IMR-90 (cell line): ENCODE results near the gene FCHSD2. TPM values are rescaled to one million over a fixed set of nuclear protein-coding genes. Genes with fewer than 3 reads are reported as not detected.

Experiments
- ATAC-seq: fragments of 200-7000 bp; cut with Tn5 transposase; 2 replicates; pipeline ENCODE4 v1.9.1; 2020; ENCODE audit warnings: low read depth, mild to moderate bottlenecking, moderate library complexity
- BruUV-seq: library from RNA; stranded (reverse); fragments of 400-500 nt; replicated peaks from 2 replicates; lab custom pipeline; 2021; lab: Mats Ljungman, UMichigan
- CTCF ChIA-PET: fragments of 300-600 bp; formaldehyde crosslinking; extraction: SDS; loops from one replicate; lab custom pipeline; 2021; ENCODE audit warnings: antibody characterized with exemption; lab: Yijun Ruan, JAX
- POLR2A ChIA-PET: fragments of 300-600 bp; sonication (Branson Sonifier 250); formaldehyde crosslinking; loops from one replicate; lab custom pipeline; 2022; ENCODE audit warnings: antibody characterized with exemption; ENCODE audit not compliant: unreplicated experiment; lab: Charles Lee
- DNase-seq: peaks from one replicate; pipeline ENCODE4 v3.0.0; 2013
- H2AFZ ChIP-seq: replicated peaks from 2 replicates; pipeline ENCODE3; 2013; ENCODE audit warnings: low read length, mild to moderate bottlenecking; ENCODE audit not compliant: poor library complexity
- H2AK5ac ChIP-seq: 2 replicates; pipeline ENCODE4 v1.6.1; 2013; ENCODE audit warnings: low read depth, low read length, inconsistent platforms
- H2AK9ac ChIP-seq: replicated peaks from 2 replicates; pipeline ENCODE3; 2013; ENCODE audit warnings: mild to moderate bottlenecking, low read depth, low read length, moderate library complexity; ENCODE audit not compliant: poor library complexity
- H2BK120ac ChIP-seq: 2 replicates; pipeline ENCODE4 v1.6.1; 2013; ENCODE audit warnings: low read depth, low read length, inconsistent platforms
- H2BK15ac ChIP-seq: 3 replicates; pipeline ENCODE4 v1.6.1; 2013; ENCODE audit warnings: low read depth, low read length, inconsistent platforms
- H2BK20ac ChIP-seq: 2 replicates; pipeline ENCODE4 v1.6.1; 2013; ENCODE audit warnings: low read depth, mild to moderate bottlenecking, inconsistent platforms, low read length, moderate library complexity
- H2BK5ac ChIP-seq: 2 replicates; pipeline ENCODE4 v1.6.1; 2013; ENCODE audit warnings: mild to moderate bottlenecking, low read depth, low read length, inconsistent platforms; ENCODE audit not compliant: poor library complexity, severe bottlenecking
- H3K14ac ChIP-seq: replicated peaks from 2 replicates; pipeline ENCODE4 v1.6.1; 2013; ENCODE audit warnings: low read depth, low read length, inconsistent platforms
- H3K18ac ChIP-seq: 2 replicates; pipeline ENCODE4 v1.6.1; 2013; ENCODE audit warnings: low read depth, low read length, control low read depth
- H3K23ac ChIP-seq: 2 replicates; pipeline ENCODE4 v1.6.1; 2013; ENCODE audit warnings: low read depth, low read length, inconsistent platforms
- H3K27ac ChIP-seq: 2 replicates; pipeline ENCODE4 v1.5.1; 2013; ENCODE audit warnings: mild to moderate bottlenecking, control low read depth, low read length; ENCODE audit not compliant: insufficient read depth
- H3K27me3 ChIP-seq: 2 replicates; pipeline ENCODE4 v1.6.1; 2013; ENCODE audit warnings: low read length; ENCODE audit not compliant: control insufficient read depth, insufficient read depth
- H3K36me3 ChIP-seq: 2 replicates; pipeline ENCODE4 v1.6.1; 2013; ENCODE audit warnings: low read length, mixed read lengths; ENCODE audit not compliant: control insufficient read depth, insufficient read depth
- H3K4ac ChIP-seq: 2 replicates; pipeline ENCODE4 v1.6.1; 2013; ENCODE audit warnings: low read depth, low read length, inconsistent platforms
- H3K4me1 ChIP-seq: 2 replicates; pipeline ENCODE4 v1.6.1; 2013; ENCODE audit warnings: low read length, mixed read lengths; ENCODE audit not compliant: control insufficient read depth, insufficient read depth
- H3K4me2 ChIP-seq: 2 replicates; pipeline ENCODE4 v1.6.1; 2013; ENCODE audit warnings: low read depth, mild to moderate bottlenecking, control low read depth, low read length, moderate library complexity
- H3K4me3 ChIP-seq: 2 replicates; pipeline ENCODE4 v1.5.1; 2013; ENCODE audit warnings: low read depth, mild to moderate bottlenecking, control low read depth, low read length, moderate library complexity; ENCODE audit not compliant: insufficient read depth
- H3K56ac ChIP-seq: 2 replicates; pipeline ENCODE4 v1.6.1; 2013; ENCODE audit warnings: low read length, inconsistent platforms; ENCODE audit not compliant: insufficient read depth; ENCODE audit errors: extremely low read depth
- H3K79me1 ChIP-seq, 2 experiments: 2 replicates each; pipeline ENCODE4 v1.6.1; 2013; ENCODE audit warnings: low read length in 2 of 2, inconsistent platforms in 1 of 2, low read depth in 1 of 2
- H3K9ac ChIP-seq: 2 replicates; pipeline ENCODE4 v1.6.1; 2013; ENCODE audit warnings: low read depth, low read length, control low read depth
- H3K9me1 ChIP-seq: 2 replicates; pipeline ENCODE4 v1.6.1; 2013; ENCODE audit warnings: low read length, inconsistent platforms; ENCODE audit not compliant: insufficient read depth
- H3K9me3 ChIP-seq: 2 replicates; pipeline ENCODE4 v1.6.1; 2013; ENCODE audit warnings: low read length; ENCODE audit not compliant: control insufficient read depth, insufficient read depth
- H4K20me1 ChIP-seq: 2 replicates; pipeline ENCODE4 v1.6.1; 2013; ENCODE audit warnings: low read length, inconsistent platforms; ENCODE audit not compliant: insufficient read depth
- H4K5ac ChIP-seq: 2 replicates; pipeline ENCODE4 v1.6.1; 2013; ENCODE audit warnings: mild to moderate bottlenecking, low read depth, low read length, control low read depth
- H4K8ac ChIP-seq, 2 experiments: 2 replicates each; pipeline ENCODE4 v1.6.1; 2013; ENCODE audit warnings: low read depth in 2 of 2, low read length in 2 of 2, control low read depth in 1 of 2, inconsistent platforms in 1 of 2
- H4K91ac ChIP-seq: 2 replicates; pipeline ENCODE4 v1.6.1; 2013; ENCODE audit warnings: low read depth, low read length, inconsistent platforms; ENCODE audit not compliant: insufficient read depth
- BHLHE40 ChIP-seq: fragments of 150-350 bp; IDR thresholded peaks from 2 replicates; pipeline ENCODE4 v1.6.1; 2016; ENCODE audit warnings: mild to moderate bottlenecking, low read depth, low read length
- CEBPB ChIP-seq: IDR thresholded peaks from 2 replicates; pipeline ENCODE4 v1.6.1; 2012; ENCODE audit warnings: low read depth, low read length, improper control_type of control experiment
- MAFK ChIP-seq: IDR thresholded peaks from 2 replicates; pipeline ENCODE4 v1.6.1; 2012; ENCODE audit warnings: low read depth, low read length, improper control_type of control experiment
- MAZ ChIP-seq: IDR thresholded peaks from 2 replicates; pipeline ENCODE4 v1.6.1; 2012; ENCODE audit warnings: low read depth, mild to moderate bottlenecking, low read length, improper control_type of control experiment, moderate library complexity, borderline replicate concordance
- MXI1 ChIP-seq: IDR thresholded peaks from 2 replicates; pipeline ENCODE4 v1.6.1; 2012; ENCODE audit warnings: low read depth, mild to moderate bottlenecking, low read length, moderate library complexity, borderline replicate concordance
- POLR2A ChIP-seq: IDR thresholded peaks from 2 replicates; pipeline ENCODE4 v1.6.1; 2012; ENCODE audit warnings: mild to moderate bottlenecking, low read depth, low read length
- RAD21 ChIP-seq: IDR thresholded peaks from 2 replicates; pipeline ENCODE4 v1.6.1; 2012; ENCODE audit warnings: low read length, improper control_type of control experiment
- RFX5 ChIP-seq: IDR thresholded peaks from 2 replicates; pipeline ENCODE4 v1.8.0; 2012; ENCODE audit warnings: low read depth, mild to moderate bottlenecking, low read length, moderate library complexity
- WGBS, 2 experiments: methylation state at CpG; one replicate each; pipeline versions ENCODE4 v1.1.5 to v1.1.7; 2013; ENCODE audit warnings: missing lambda C conversion rate in 2 of 2; ENCODE audit not compliant: insufficient read length in 1 of 2; ENCODE audit errors: extremely low coverage in 2 of 2; 5-methylcytosine and 5-hydroxymethylcytosine counted together
- dilution Hi-C: fragments of 300-500 bp; cut with HindIII; formaldehyde crosslinking; loops from one replicate; pipeline ENCODE4 v1.14.3; 2018; ENCODE audit warnings: low sequenced_read_pairs; ENCODE audit not compliant: unreplicated experiment
- in situ Hi-C: fragments of 300-500 bp; cut with MboI; formaldehyde crosslinking; loops from 3 replicates; pipeline ENCODE4 v1.14.3; 2019; ENCODE audit warnings: low sequenced_read_pairs, inconsistent platforms, mixed read lengths
- intact Hi-C: fragments of 100-400 bp; cut with micrococcal nuclease; formaldehyde crosslinking; loops from 2 replicates; pipeline ENCODE4 v1.10.0; 2022
- polyA plus RNA-seq, 3 experiments: library from polyadenylated mRNA; depleted of rRNA; stranded (reverse); fragments of >200 nt; gene quantifications; 2 replicates each; pipeline ENCODE4 v1.2.3, GENCODE V29; 2012; ENCODE audit warnings: low replicate concordance in 1 of 3
- total RNA-seq: library from RNA; depleted of rRNA; stranded (reverse); fragments of >200 nt; gene quantifications from 2 replicates; pipeline ENCODE4 v1.2.3, GENCODE V29; 2012

Gene FCHSD2
- total and polyA plus RNA-seq, 2 of the 4 experiments (the other 2 are of a cell fraction) = 5.9 to 18.7 TPM

DNA sequence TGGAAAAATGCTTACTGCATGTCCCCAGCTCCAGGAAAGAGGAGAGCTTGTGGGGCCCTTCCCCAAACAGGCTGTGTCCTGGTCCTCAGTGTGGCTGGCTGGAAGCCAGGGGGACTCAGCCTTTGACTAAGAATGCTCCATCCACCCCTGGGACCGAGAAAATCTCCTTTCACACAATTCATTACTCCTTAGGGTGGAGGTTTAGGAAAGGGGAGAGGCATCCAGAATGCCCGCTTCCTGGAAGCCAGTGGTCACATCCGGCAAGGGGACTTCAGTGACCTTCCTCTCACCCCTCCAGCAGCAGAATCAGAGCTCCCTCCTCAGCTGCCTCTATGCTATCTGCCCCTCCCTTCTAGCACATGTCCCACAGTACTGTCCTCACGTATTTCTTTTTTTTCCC is 306.0 kb downstream of the FCHSD2 start:
- ChIA-PET CTCF (no interaction called here), POLR2A (no interaction called here)
- H3K9me1 ChIP-seq = peaks cover 17% of the 10 kb centered on the region
- H4K20me1 ChIP-seq = no peaks in the 10 kb centered on the region
- no peak overlapping the region for H3K9ac ChIP-seq
- no peak overlapping the region for H2BK20ac ChIP-seq
- H3K14ac ChIP-seq = 0 out of 2 replicates have a peak overlapping the region, but pooled peaks have one; percentile 33
- peaks cover 8% of the 10 kb centered on the region; the same call in 1 of the 2 replicates for H3K36me3 ChIP-seq
- H2AFZ ChIP-seq = no peak overlapping the region
- intact Hi-C loops (no loop called here), dilution Hi-C loops (no loop called here), in situ Hi-C loops (no loop called here)
- 60% methylated on average over 1 of the region's 4 CpGs; no CpG with 5 or more reads in 1 of the 2 experiments for WGBS, 2 experiments
- H2BK120ac ChIP-seq = no peak overlapping the region
- H3K18ac ChIP-seq = 0 out of 2 replicates have a peak overlapping the region, but pooled peaks have one; percentile 52
- no peak overlapping the region for H3K4me3 ChIP-seq
- H4K91ac ChIP-seq = no peak overlapping the region
- peaks cover 11% of the 10 kb centered on the region for H3K4me1 ChIP-seq
- no peak overlapping the region for H2BK5ac ChIP-seq
- DNase-seq (no peak), ATAC-seq (no peak)
- H3K79me1 ChIP-seq = peaks cover 6 to 23% of the 10 kb centered on the region in 2 experiments; a peak in 3 of 4 replicates
- H4K8ac ChIP-seq = peak overlapping the region in 1 of 2 experiments; percentile 6; a peak in 1 of 4 replicates
- TF ChIP-seq POLR2A (no peak), MXI1 (no peak), MAZ (no peak), RFX5 (no peak), MAFK (no peak), RAD21 (no peak), BHLHE40 (no peak), CEBPB (no peak)
- peak overlapping the region; percentile 3 for H2AK9ac ChIP-seq
- no peak overlapping the region for H3K56ac ChIP-seq
- H3K4ac ChIP-seq = peak overlapping the region; percentile 14; the same call in 1 of the 2 replicates
- H3K23ac ChIP-seq = no peak overlapping the region
- H3K27me3 ChIP-seq = no peaks in the 10 kb centered on the region
- peak overlapping the region; percentile 27; the same call in 1 of the 2 replicates for H2AK5ac ChIP-seq
- H3K27ac ChIP-seq = peak overlapping the region; percentile 1; the same call in 1 of the 2 replicates
- no peaks in the 10 kb centered on the region for H3K9me3 ChIP-seq
- 0 out of 2 replicates have a peak overlapping the region, but pooled peaks have one; percentile 12 for H3K4me2 ChIP-seq
- H4K5ac ChIP-seq = peak overlapping the region; percentile 51; the same call in 1 of the 2 replicates
- no TSS peak for BruUV-seq
- H2BK15ac ChIP-seq = no peak overlapping the region
